Neural cell (in vitro differentiated cells): ENCODE data around the gene SKIC2. TPM values are rescaled to one million over a fixed set of nuclear protein-coding genes. Genes with fewer than 3 reads are reported as not detected.
A peak's percentile ranks its signal among the peaks of the same experiment; 100 is the strongest.

Experiments
- H2AFZ ChIP-seq: fragments of 200-600, 300-800 bp; sonication (generic), shearing (Covaris generic); 2 replicates; pipeline ENCODE4 v1.6.0; 2014; ENCODE audit warnings: low read depth, mild to moderate bottlenecking, antibody characterized with exemption, low read length, moderate library complexity
- H3F3A ChIP-seq: fragments of 200-600 bp; shearing (Covaris generic); 2 replicates; pipeline ENCODE4 v1.6.1; 2016; ENCODE audit warnings: mild to moderate bottlenecking, moderate library complexity, mixed read lengths, antibody characterized with exemption, low read length; ENCODE audit not compliant: insufficient read depth, poor library complexity, severe bottlenecking
- H3K27ac ChIP-seq: fragments of 200-600, 300-800 bp; sonication (generic), shearing (Covaris generic); 2 replicates; pipeline ENCODE4 v1.5.1; 2014; ENCODE audit warnings: mild to moderate bottlenecking, low read length, moderate library complexity
- H3K27me3 ChIP-seq: fragments of 300-800, 200-600 bp; sonication (generic), shearing (Covaris generic); 2 replicates; pipeline ENCODE4 v1.6.0; 2014; ENCODE audit warnings: mild to moderate bottlenecking, low read depth, low read length, moderate library complexity; ENCODE audit not compliant: insufficient read depth
- H3K36me3 ChIP-seq: fragments of 300-800, 200-600 bp; sonication (generic), shearing (Covaris generic); 2 replicates; pipeline ENCODE4 v1.5.1; 2014; ENCODE audit warnings: mild to moderate bottlenecking, antibody characterized with exemption, low read length, moderate library complexity; ENCODE audit not compliant: insufficient read depth
- H3K4me2 ChIP-seq: fragments of 300-800, 200-600 bp; sonication (generic), shearing (Covaris generic); 2 replicates; pipeline ENCODE4 v1.6.0; 2014; ENCODE audit warnings: mild to moderate bottlenecking, low read length
- H3K4me3 ChIP-seq: fragments of 300-800, 200-600 bp; sonication (generic), shearing (Covaris generic); 2 replicates; pipeline ENCODE4 v1.5.1; 2014; ENCODE audit warnings: mild to moderate bottlenecking, low read length, moderate library complexity
- H3K79me2 ChIP-seq: fragments of 200-600 bp; shearing (Covaris generic); replicated peaks from 2 replicates; pipeline ENCODE4 v1.6.0; 2014; ENCODE audit warnings: mild to moderate bottlenecking, low read length, moderate library complexity; ENCODE audit not compliant: insufficient read depth
- H3K9ac ChIP-seq: fragments of 300-800, 200-600 bp; sonication (generic), shearing (Covaris generic); 2 replicates; pipeline ENCODE4 v1.6.1; 2016; ENCODE audit warnings: mild to moderate bottlenecking, low read length, mixed read lengths
- H3K9me2 ChIP-seq: fragments of 200-600 bp; shearing (Covaris generic); 2 replicates; pipeline ENCODE4 v1.6.1; 2016; ENCODE audit warnings: mild to moderate bottlenecking, low read length, mixed read lengths; ENCODE audit not compliant: insufficient read depth
- H3K9me3 ChIP-seq: fragments of 200-600, 300-800 bp; sonication (generic), shearing (Covaris generic); 2 replicates; pipeline ENCODE4 v1.6.1; 2016; ENCODE audit warnings: mild to moderate bottlenecking, mixed run types, low read length, moderate library complexity, mixed read lengths
- H4K20me1 ChIP-seq: fragments of 200-600 bp; shearing (Covaris generic); 2 replicates; pipeline ENCODE4 v1.6.1; 2016; ENCODE audit warnings: mild to moderate bottlenecking, mixed run types; ENCODE audit not compliant: insufficient read depth
- CTCF ChIP-seq: fragments of 450-650 bp; IDR thresholded peaks from 2 replicates; pipeline ENCODE4 v1.5.1; 2014; ENCODE audit warnings: antibody characterized with exemption, mild to moderate bottlenecking, moderate library complexity; ENCODE audit not compliant: poor library complexity, severe bottlenecking
- EP300 ChIP-seq: fragments of 450-650 bp; conservative IDR thresholded peaks from 2 replicates; pipeline ENCODE4 v1.6.1; 2014; ENCODE audit warnings: antibody characterized with exemption, mild to moderate bottlenecking, moderate library complexity; ENCODE audit not compliant: poor library complexity, severe bottlenecking
- EZH2 ChIP-seq: fragments of 200-600, 300-800 bp; shearing (Covaris generic), sonication (generic); IDR thresholded peaks from 2 replicates; pipeline ENCODE4 v1.6.1; 2014; ENCODE audit warnings: antibody characterized with exemption, low read length, borderline replicate concordance, mild to moderate bottlenecking; ENCODE audit not compliant: insufficient read depth, poor library complexity, severe bottlenecking
- MXI1 ChIP-seq: fragments of 450-650 bp; conservative IDR thresholded peaks from 2 replicates; pipeline ENCODE4 v1.6.1; 2014; ENCODE audit warnings: antibody characterized with exemption, mild to moderate bottlenecking; ENCODE audit not compliant: poor library complexity, severe bottlenecking
- POLR2AphosphoS5 ChIP-seq: IDR thresholded peaks from 2 replicates; pipeline ENCODE4 v1.6.1; 2012
- RAD21 ChIP-seq: fragments of 450-650 bp; conservative IDR thresholded peaks from 2 replicates; pipeline ENCODE4 v1.6.1; 2014; ENCODE audit warnings: antibody characterized with exemption, mild to moderate bottlenecking, moderate library complexity
- REST ChIP-seq: IDR thresholded peaks from 2 replicates; pipeline ENCODE4 v1.6.1; 2012; ENCODE audit warnings: borderline replicate concordance
- SMC3 ChIP-seq: fragments of 450-650 bp; conservative IDR thresholded peaks from 2 replicates; pipeline ENCODE4 v1.6.1; 2014; ENCODE audit warnings: antibody characterized with exemption, mild to moderate bottlenecking, moderate library complexity; ENCODE audit not compliant: poor library complexity
- TAF1 ChIP-seq: IDR thresholded peaks from 2 replicates; pipeline ENCODE4 v1.6.1; 2012; ENCODE audit warnings: low read depth
- polyA plus RNA-seq: library from polyadenylated mRNA; depleted of rRNA; stranded (reverse); fragments of >200 nt; gene quantifications from 2 replicates; pipeline ENCODE4 v1.2.3, GENCODE V29; 2014

SKIC2 gene
- polyA plus RNA-seq, 1 donor from 2014 or later, result 48.2 TPM

- H3F3A ChIP-seq, result no peaks in the 10 kb centered on the region
- H3K9me3 ChIP-seq, result no peaks in the 10 kb centered on the region
- no peaks in the 10 kb centered on the region for H3K36me3 ChIP-seq
- no peak overlapping the region for H3K27ac ChIP-seq
- no peak for TF ChIP-seq SMC3
- no peak for TF ChIP-seq EP300
- TF ChIP-seq EZH2, result no peak
- TF ChIP-seq POLR2AphosphoS5, result no peak
- no peak for TF ChIP-seq CTCF
- TF ChIP-seq MXI1, result no peak
- no peak for TF ChIP-seq TAF1
- TF ChIP-seq RAD21, result no peak
- TF ChIP-seq REST, result no peak
- H3K4me3 ChIP-seq, result no peak overlapping the region
- H4K20me1 ChIP-seq, result no peaks in the 10 kb centered on the region
- no peaks in the 10 kb centered on the region for H3K9me2 ChIP-seq
- no peak overlapping the region for H3K4me2 ChIP-seq
- peaks cover 24% of the 10 kb centered on the region for H3K79me2 ChIP-seq
- H3K27me3 ChIP-seq, result no peaks in the 10 kb centered on the region
- H2AFZ ChIP-seq, result no peak overlapping the region
- H3K9ac ChIP-seq, result no peak overlapping the region
Observed at GRCh38 chr6:31956796-31957195, 2.2 kb upstream of the SKIC2 start.

GRCh38 chr6:31958412-31958740, 599 bp upstream of the SKIC2 start:
- no peaks in the 10 kb centered on the region for H3K9me3 ChIP-seq
- peak overlapping the region; percentile 98 for H3K4me3 ChIP-seq
- H3K27ac ChIP-seq, result peak overlapping the region; percentile 83
- H4K20me1 ChIP-seq, result no peaks in the 10 kb centered on the region
- TF ChIP-seq RAD21 (no peak), EZH2 (no peak), SMC3 (no peak), MXI1 (no peak), TAF1 (no peak), REST (no peak), POLR2AphosphoS5 (no peak), CTCF (no peak), EP300 (no peak)
- H2AFZ ChIP-seq, result peak overlapping the region; percentile 63
- H3K9ac ChIP-seq, result peak overlapping the region; percentile 94
- no peaks in the 10 kb centered on the region for H3K27me3 ChIP-seq
- H3K36me3 ChIP-seq, result no peaks in the 10 kb centered on the region
- H3K9me2 ChIP-seq, result no peaks in the 10 kb centered on the region
- peak overlapping the region; percentile 70 for H3K4me2 ChIP-seq
- no peaks in the 10 kb centered on the region for H3F3A ChIP-seq
- H3K79me2 ChIP-seq, result peaks cover 24% of the 10 kb centered on the region
